Heart right ventricle (tissue), 16 donors: ENCODE results near the gene TMEM63B. TPM values are rescaled to one million over a fixed set of nuclear protein-coding genes. Genes with fewer than 3 reads are reported as not detected.

ENCODE experiments used
- ATAC-seq, 8 donors: fragments of 200-7000 bp; cut with Tn5 transposase; one replicate each; pipeline ENCODE4 v1.9.1; 2020; ENCODE audit warnings: mild to moderate bottlenecking in 8 of 8, moderate library complexity in 8 of 8, moderate number of reproducible peaks in 1 of 8
- DNase-seq, 2 donors: peaks; one replicate each; pipeline ENCODE4 v3.0.0-alpha.2; 2020
- H3K27ac ChIP-seq, 10 donors: fragments of 200-600 bp; sonication (generic) in 2 of 10; one replicate each; pipeline versions ENCODE4 v1.5.0 to v1.8.0; 2020 to 2022; ENCODE audit warnings: mild to moderate bottlenecking in 3 of 10
- H3K27me3 ChIP-seq, 7 donors: fragments of 200-600 bp; one replicate each; pipeline ENCODE4 v1.8.0; 2021 to 2022; ENCODE audit warnings: mild to moderate bottlenecking in 2 of 7
- H3K36me3 ChIP-seq, 9 donors: fragments of 200-600 bp; sonication (generic) in 1 of 9; one replicate each; pipeline versions ENCODE4 v1.5.0 to v1.8.0; 2020 to 2022; ENCODE audit warnings: mild to moderate bottlenecking in 2 of 9
- H3K4me1 ChIP-seq, 9 donors: fragments of 200-600 bp; sonication (generic) in 1 of 9; one replicate each; pipeline versions ENCODE4 v1.5.0 to v1.8.0; 2020 to 2022; ENCODE audit warnings: mild to moderate bottlenecking in 4 of 9
- H3K4me3 ChIP-seq, 10 donors: fragments of 200-600 bp; sonication (generic) in 2 of 10; one replicate each; pipeline versions ENCODE4 v1.5.0 to v1.8.0; 2020 to 2022; ENCODE audit warnings: mild to moderate bottlenecking in 7 of 10, moderate library complexity in 2 of 10
- H3K9me3 ChIP-seq, 11 donors: fragments of 200-600 bp in 10 of 11; sonication (generic) in 2 of 11; one replicate each; pipeline versions ENCODE4 v1.5.0 to v1.8.0; 2013 to 2022; ENCODE audit warnings: mild to moderate bottlenecking in 2 of 11, control low read depth in 1 of 11, moderate library complexity in 1 of 11
- CTCF ChIP-seq, 9 donors: fragments of 200-600 bp; sonication (generic) in 2 of 9; IDR thresholded peaks; one replicate each; pipeline versions ENCODE4 v1.5.0 to v1.8.0; 2021 to 2022; ENCODE audit warnings: antibody characterized with exemption in 9 of 9, mild to moderate bottlenecking in 5 of 9, moderate library complexity in 1 of 9
- WGBS, 2 donors: extraction: QIAGEN DNeasy Blood & Tissue Kit; methylation state at CpG; one replicate each; pipeline ENCODE4 v1.1.7; 2013; ENCODE audit warnings: inconsistent platforms in 1 of 2; 5-methylcytosine and 5-hydroxymethylcytosine counted together
- intact Hi-C, 10 donors: fragments of 100-400 bp; cut with DNase I; formaldehyde crosslinking; loops; one replicate each; pipeline versions ENCODE4 v1.11.1 to v1.14.2; 2022
- long read RNA-seq, 3 donors: library from polyadenylated mRNA; unstranded; transcript quantifications; one replicate each; pipeline ENCODE4 v2.0.0, GENCODE V29; 2020 to 2021
- polyA plus RNA-seq, 2 donors: library from polyadenylated mRNA; stranded (reverse); fragments of 200-250 nt; gene quantifications; one replicate each; pipeline ENCODE4 v1.2.3, GENCODE V29; 2013
- total RNA-seq, 10 donors: library from RNA; stranded (reverse); fragmentation: NEBNext Ultra II Directional in 3 of 10; extraction: Animal tissue kit (Norgen Biotek cat#: 25700) in 3 of 10; gene quantifications; one replicate each; pipeline versions ENCODE4 v1.2.1 to v1.2.4, GENCODE V29; 2021 to 2023
- donor health status: Arrhythmogenic right ventricular cardiomyopathy.
- donor health status: ischemic (EF 13 %, LVEDD 7.1; RV severe dilation, severe dysfunction).
- donor health status: healthy with polysubstance abuse.
- donor health status: DM: no; HTN: yes; CAD: no.
- donor health status: DM: no; HTN: no; CAD: no.
- donor health status: ischemic (EF 25% LVEDD 6.9; RV normal size, moderate dysfunction).
- donor health status: ischemic (EF 25% LVEDD 5.7; RV mildly dilated, moderate dysfunction).
- donor health status: healthy.
- donor health status: DM: yes; HTN: yes; CAD: no.
- donor health status: Ischemic cardiomyopathy.
- donor health status: ischemic (EF 35%, LVEDD 5.7; RV mildly dilated, moderate dysfunction).
- donor health status: nonischemic (EF 11% LVEDD 7.7; RV severe dilation, severe dysfunction).
- donor health status: DM: yes; HTN: yes; CAD: no.
- donor health status: PGD.
- donor health status: ischemic (EF 29% LVEDD 5.4; RV normal size, mild dysfunction).
- donor health status: nonischemic (EF 23%, LVEDD 6.1; RV moderate dilation, normal function).

TMEM63B gene
- total RNA-seq (10 to 100 TPM; 32.2 to 67.1 (median 37.6) TPM), polyA plus RNA-seq (10 to 100 TPM; 20.3 to 37.4 TPM)
- long read RNA-seq, donor 1, partial matches to known transcripts: 14 of 24 reads
- long read RNA-seq, donor 1, other reads (novel, unspliced or antisense): 10 of 24 reads
- long read RNA-seq, donor 2, partial matches to known transcripts: 11 of 25 reads
- long read RNA-seq, donor 2, other reads (novel, unspliced or antisense): 14 of 25 reads
- long read RNA-seq, donor 3, partial matches to known transcripts: 13 of 16 reads
- long read RNA-seq, donor 3, other reads (novel, unspliced or antisense): 3 of 16 reads

GRCh38 chr6:44127186-44128019, at the start of gene TMEM63B, which contains the start of gene MRPL14:
Gene TMEM63B (plus strand): TSS chr6:44127554. CDS start chr6:44134585, 7,031 bp downstream.
Gene MRPL14 (minus strand): TSS chr6:44127452. CDS start chr6:44116611, 10,841 bp downstream.
- H3K4me3 ChIP-seq: peak within 1 kb of the TSS; percentile 89 to 100 (median 97)
- WGBS, 2 donors: 0 to 1% methylated on average over 48 to 76 of the region's 80 CpGs
- H3K27me3 ChIP-seq: no peaks in the 10 kb centered on the region
- H3K4me1 ChIP-seq: peaks cover 6 to 62% (median 50%) of the 10 kb centered on the region in 9 donors
- H3K27ac ChIP-seq: peak within 1 kb of the TSS; percentile 20 to 97 (median 94)
- H3K9me3 ChIP-seq: no peaks in the 10 kb centered on the region
- peak; percentile 88 to 93 for DNase-seq
- no peaks in the 10 kb centered on the region for H3K36me3 ChIP-seq
- ATAC-seq: peak; percentile 94 to 97 (median 96)
- TF ChIP-seq CTCF (IDR thresholded peaks at IDR 0.05): no peak
- intact Hi-C loops: no loop called here

DNA sequence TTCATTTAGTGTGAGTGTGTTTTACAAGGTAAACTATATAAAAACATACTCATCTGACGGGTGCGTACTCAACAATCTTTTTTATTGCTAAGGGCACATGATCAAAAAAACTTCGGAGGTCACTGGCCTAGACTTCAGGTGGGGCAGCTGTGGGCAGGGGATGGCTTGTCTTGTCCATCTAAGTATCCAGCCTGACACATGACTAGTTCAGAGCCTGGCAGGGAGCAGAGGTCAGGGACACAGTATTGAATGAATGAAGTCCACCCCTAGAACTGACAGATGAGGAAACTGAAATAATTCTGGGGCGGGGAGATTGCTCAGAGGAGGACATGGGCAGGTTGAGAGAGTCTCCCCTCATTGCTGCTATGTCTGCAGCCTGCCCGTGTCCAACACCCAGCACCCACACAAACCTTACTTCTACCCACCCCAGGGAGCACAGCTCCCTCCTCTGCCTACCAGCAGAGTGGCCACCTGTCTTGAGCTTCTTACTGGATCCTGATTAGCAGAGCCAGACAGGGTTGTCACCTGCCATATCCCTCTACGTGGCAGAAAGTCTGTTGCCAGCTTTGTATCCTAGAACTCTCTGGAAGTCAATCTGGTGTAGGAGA, 49.0 kb upstream of the TMEM63B start:
- Histone ChIP-seq H3K27ac (no peak overlapping the region), H3K27me3 (peaks cover 0 to 20% (median 0%) of the 10 kb centered on the region in 7 donors), H3K36me3 (no peaks in the 10 kb centered on the region), H3K4me3 (no peak overlapping the region), H3K4me1 (peaks cover 33 to 53% (median 41%) of the 10 kb centered on the region in 9 donors), H3K9me3 (no peaks in the 10 kb centered on the region)
- no peak for TF ChIP-seq CTCF (IDR thresholded peaks at IDR 0.05)
- DNase-seq (no peak), ATAC-seq (no peak)
- intact Hi-C loops: loop anchor here (1.0 to 10.0 kb wide), 19 partner anchors 64 to 474 kb away; no protein-coding TSS in a partner anchor
- 95% methylated on average over 6 of the region's 6 CpGs for WGBS, 2 donors

DNA sequence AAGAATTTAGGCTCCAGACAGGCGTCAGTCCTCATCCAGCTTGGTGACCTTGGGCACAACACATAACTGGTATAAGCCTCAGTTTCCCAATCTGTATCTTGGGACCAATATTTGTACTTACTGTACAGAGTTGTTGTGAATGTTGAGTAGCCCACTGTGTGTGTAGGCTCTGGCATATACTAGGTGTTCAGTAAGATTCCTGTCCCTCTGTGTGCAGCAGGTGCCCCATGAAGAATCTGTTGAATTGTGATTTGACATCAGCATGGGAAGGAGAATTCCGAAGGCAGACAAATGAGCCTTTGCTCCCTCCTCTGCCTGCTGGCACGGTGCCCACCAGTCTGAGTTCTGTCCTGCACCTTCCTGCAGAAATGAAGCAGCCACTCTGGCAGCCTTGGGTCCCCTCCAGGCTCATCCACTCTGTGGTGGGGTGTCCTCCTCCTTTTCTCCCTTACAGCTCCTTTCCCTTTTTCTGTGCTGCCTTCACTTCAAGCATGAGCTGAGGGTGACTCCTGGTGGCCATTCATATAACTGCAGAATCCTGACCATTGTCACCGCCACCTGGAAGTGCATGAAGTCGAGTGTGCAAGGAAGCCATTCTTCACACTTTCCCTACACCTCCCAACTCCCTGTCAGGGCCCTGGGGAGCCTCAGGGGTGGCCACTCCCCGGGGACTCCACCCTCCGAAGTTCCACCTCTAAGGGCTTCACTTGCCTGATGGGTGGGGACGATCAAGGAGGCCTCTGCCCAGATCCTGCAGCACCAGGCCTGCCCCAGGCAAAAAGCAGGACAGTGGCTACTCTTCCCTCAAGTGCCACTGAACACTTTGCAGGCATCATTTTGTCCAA, 48.3 kb upstream of the TMEM63B start:
- peak; percentile 87 to 93 (median 90) for TF ChIP-seq CTCF (IDR thresholded peaks at IDR 0.05)
- H3K9me3 ChIP-seq: no peaks in the 10 kb centered on the region
- H3K27ac ChIP-seq: no peak overlapping the region
- H3K36me3 ChIP-seq: no peaks in the 10 kb centered on the region
- ATAC-seq (peak in 7 of 8 donors; percentile 21 to 60 (median 32)), DNase-seq (peak; percentile 42 to 73)
- intact Hi-C loops: loop anchor here (1.0 to 10.0 kb wide), 21 partner anchors 64 to 474 kb away; no protein-coding TSS in a partner anchor
- peaks cover 27 to 54% (median 40%) of the 10 kb centered on the region in 9 donors for H3K4me1 ChIP-seq
- peaks cover 0 to 20% (median 0%) of the 10 kb centered on the region in 7 donors for H3K27me3 ChIP-seq
- 21 to 23% methylated on average over 8 of the region's 8 CpGs for WGBS, 2 donors
- no peak overlapping the region for H3K4me3 ChIP-seq
